GM19452 (cell line): ENCODE results near the gene C4orf36.

Source experiments
- ATAC-seq: cut with Tn5 transposase; IDR thresholded peaks from one replicate; pipeline ENCODE4 v1.9.1; 2021; ENCODE audit not compliant: unreplicated experiment

C4orf36 gene

GRCh38 chr4:86857341-86858052 is 34.7 kb downstream of the C4orf36 start:
- no peak for ATAC-seq

GRCh38 chr4:86856896-86857295 is 35.3 kb downstream of the C4orf36 start:
- ATAC-seq = no peak

GRCh38 chr4:86855572-86855971 is 36.6 kb downstream of the C4orf36 start:
- no peak for ATAC-seq

- no peak for ATAC-seq
Measured at GRCh38 chr4:86853209-86853608, 39.0 kb downstream of the C4orf36 start.

GRCh38 chr4:86848732-86849619 is 43.2 kb downstream of the C4orf36 start, which contains the start of gene SLC10A6:
Gene SLC10A6, minus strand, starts transcription at chr4:86849384. Its CDS starts 269 bp downstream, at chr4:86849115.
- no peak for ATAC-seq

- no peak for ATAC-seq
Measured at GRCh38 chr4:86848136-86848535, 44.1 kb downstream of the C4orf36 start.

GRCh38 chr4:86847571-86847970 is 44.7 kb downstream of the C4orf36 start:
- ATAC-seq = no peak

- no peak for ATAC-seq
Measured at GRCh38 chr4:86846921-86847320, 45.3 kb downstream of the C4orf36 start.

- no peak for ATAC-seq
Measured at GRCh38 chr4:86845593-86845992, 46.6 kb downstream of the C4orf36 start.

- ATAC-seq = no peak
Measured at GRCh38 chr4:86841309-86841708, 50.9 kb downstream of the C4orf36 start.

- ATAC-seq = no peak
Measured at GRCh38 chr4:86840858-86841257, 51.4 kb downstream of the C4orf36 start.

- ATAC-seq = no peak
Measured at GRCh38 chr4:86837691-86838503, 54.3 kb downstream of the C4orf36 start.

- no peak for ATAC-seq
Measured at GRCh38 chr4:86835677-86836076, 56.5 kb downstream of the C4orf36 start.

- no peak for ATAC-seq
Measured at GRCh38 chr4:86834901-86835300, 57.3 kb downstream of the C4orf36 start.

GRCh38 chr4:86833615-86834014 is 58.6 kb downstream of the C4orf36 start:
- no peak for ATAC-seq

- no peak for ATAC-seq
Measured at GRCh38 chr4:86831262-86832130, 60.7 kb downstream of the C4orf36 start.
